GM19043 (cell line): ENCODE measurements around the gene TPGS1.

ENCODE experiments used
- ATAC-seq: cut with Tn5 transposase; IDR thresholded peaks from one replicate; pipeline ENCODE4 v1.9.1; 2021; ENCODE audit warnings: low read depth; ENCODE audit not compliant: unreplicated experiment

Gene TPGS1

GRCh38 chr19:495081-495401 is 12.3 kb upstream of the TPGS1 start:
- no peak for ATAC-seq

DNA sequence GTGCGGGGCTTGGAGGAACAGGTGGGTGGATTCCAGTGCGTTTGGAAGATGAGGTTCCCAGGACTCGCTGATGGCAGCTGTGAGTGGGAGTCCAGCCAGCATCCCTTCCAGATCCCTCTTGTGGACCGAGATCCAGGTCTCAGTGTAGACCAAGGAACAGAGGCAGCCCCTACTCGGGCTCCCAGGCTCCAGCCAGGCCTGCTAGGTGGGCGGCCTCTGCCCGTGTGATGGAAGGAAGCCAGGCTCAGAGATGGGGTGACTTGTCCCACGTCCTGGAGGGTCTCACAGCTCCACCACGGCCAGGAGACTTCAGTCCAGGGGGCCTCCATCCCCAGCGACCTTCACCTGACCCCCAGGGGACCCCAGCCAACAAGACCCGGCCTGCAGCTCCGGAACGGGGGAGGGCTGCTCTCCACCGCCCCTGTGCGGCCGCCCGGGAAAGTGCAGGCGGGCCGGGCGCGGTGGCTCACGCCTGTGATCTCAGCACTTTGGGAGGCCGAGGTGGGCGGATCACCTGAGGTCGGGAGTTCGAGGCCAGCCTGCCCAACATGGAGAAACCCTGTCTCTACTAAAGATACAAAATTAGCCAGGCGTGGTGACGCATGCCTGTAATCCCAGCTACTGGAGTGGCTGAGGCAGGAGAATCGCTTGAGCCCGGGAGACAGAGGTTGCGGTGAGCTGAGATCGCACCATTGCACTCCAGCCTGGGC is 11.7 kb upstream of the TPGS1 start:
- ATAC-seq = no peak

DNA sequence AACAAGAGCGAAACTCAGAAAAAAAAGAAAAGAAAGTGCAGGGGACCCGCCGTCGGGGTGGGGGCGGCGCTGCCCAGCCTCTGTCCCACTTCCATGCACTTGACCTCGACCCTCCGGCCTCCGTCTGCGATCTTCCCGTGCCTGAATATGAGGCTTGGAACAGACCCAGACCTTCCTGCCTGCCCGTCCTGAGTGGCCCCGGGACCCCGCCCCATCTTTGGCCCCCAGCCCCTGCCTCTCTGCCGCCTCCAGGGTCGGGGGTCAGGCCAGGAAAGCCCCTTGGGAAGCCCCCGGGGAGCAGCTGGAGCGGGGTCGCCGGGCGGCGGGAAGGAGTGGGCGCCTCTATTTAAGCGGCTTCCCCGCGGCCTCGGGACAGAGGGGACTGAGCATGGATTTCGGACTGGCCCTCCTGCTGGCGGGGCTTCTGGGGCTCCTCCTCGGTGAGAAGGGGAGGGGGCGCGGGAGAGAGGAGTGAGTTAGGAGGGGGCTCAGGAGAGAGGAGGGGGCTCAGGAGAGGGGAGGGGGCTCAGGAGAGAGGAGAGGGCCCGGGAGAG is 11.1 kb upstream of the TPGS1 start, which contains the start of gene MADCAM1:
MADCAM1 (plus strand) TSS at position 375 of the 554 bp plus-strand sequence; CDS start at position 389, 14 bp downstream.
- ATAC-seq = no peak

DNA sequence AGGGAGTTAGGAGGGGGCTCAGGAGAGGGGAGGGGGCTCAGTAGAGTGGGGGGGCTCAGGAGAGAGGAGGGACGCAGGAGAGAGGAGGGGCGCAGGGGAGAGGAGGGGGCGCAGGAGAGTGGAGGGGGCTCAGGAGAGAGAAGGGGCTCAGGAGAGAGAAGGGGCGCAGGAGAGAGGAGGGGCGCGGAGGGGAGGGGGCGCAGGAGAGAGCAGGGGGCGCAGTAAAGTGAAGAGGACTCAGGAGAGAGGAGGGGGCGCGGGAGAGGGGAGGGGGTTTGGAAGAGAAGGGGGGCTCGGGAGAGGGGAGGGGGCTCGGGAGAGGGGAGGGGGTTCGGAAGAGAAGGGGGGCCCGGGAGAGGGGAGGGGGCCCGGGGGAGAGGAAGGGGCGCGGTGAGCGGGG is 10.3 kb upstream of the TPGS1 start:
- no peak for ATAC-seq

GRCh38 chr19:497491-497868 is 9.8 kb upstream of the TPGS1 start:
- ATAC-seq = no peak

GRCh38 chr19:497869-498510 is 9.3 kb upstream of the TPGS1 start:
- no peak for ATAC-seq

DNA sequence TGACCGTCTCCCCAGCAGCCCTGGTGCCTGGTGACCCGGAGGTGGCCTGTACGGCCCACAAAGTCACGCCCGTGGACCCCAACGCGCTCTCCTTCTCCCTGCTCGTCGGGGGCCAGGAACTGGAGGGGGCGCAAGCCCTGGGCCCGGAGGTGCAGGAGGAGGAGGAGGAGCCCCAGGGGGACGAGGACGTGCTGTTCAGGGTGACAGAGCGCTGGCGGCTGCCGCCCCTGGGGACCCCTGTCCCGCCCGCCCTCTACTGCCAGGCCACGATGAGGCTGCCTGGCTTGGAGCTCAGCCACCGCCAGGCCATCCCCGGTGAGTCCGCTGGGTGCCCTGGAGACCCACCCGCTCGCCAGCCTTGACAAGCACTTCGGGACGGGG is 8.8 kb upstream of the TPGS1 start:
- no peak for ATAC-seq

- no peak for ATAC-seq
Observed at GRCh38 chr19:498977-499623, 8.2 kb upstream of the TPGS1 start.

DNA sequence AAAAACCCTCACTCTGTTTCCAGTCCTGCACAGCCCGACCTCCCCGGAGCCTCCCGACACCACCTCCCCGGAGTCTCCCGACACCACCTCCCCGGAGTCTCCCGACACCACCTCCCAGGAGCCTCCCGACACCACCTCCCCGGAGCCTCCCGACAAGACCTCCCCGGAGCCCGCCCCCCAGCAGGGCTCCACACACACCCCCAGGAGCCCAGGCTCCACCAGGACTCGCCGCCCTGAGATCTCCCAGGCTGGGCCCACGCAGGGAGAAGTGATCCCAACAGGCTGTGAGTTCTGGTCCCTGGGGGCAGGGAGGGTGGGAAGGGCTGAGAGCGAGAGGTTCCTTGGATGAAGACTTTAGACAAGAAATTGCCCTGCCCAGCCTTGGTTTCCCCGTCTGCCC is 5.7 kb upstream of the TPGS1 start:
- ATAC-seq = no peak

GRCh38 chr19:504616-505015 is 2.7 kb upstream of the TPGS1 start:
- ATAC-seq = no peak

DNA sequence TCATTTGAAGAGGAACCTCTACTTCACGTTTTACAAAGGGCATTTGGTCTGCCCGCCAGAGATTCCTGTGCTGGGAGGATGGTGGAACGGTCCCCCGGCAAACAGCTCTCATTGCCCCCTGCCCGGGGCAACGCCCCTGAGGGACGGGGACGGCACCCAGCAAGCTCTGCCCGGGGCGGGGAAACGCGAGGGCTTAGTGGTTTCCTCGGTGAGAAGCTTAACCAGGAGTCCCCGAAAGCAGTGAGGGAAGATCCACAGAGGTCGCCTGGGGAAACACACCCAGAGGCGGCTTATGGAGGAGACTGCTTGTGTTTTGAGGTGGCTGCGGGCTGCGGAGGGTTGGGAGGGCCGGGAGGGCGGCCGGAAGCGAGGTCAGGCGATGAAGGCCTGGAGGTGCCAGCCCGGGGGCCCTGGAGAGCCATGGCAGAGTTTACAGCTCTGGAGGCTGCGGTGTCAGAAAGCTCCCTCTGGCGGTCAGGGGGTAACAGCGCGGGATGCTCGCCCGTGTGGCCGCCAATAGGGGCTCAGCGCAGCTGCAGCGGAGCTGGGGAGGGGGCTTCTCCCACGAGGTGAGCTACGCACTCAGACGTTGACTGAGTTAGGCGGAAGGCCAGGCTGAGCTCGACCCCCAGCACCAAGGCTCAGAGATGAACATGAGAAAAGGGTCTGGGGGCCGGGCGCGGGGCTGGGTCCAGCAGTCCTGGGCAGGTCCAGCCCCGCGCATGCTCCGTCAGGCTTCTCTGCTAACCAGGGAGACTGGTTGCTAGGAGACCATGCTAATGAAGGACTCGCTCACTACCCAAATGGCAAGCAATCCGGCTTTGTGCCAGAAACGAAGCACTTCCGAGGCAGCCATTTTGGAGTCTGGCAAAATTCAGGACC is 652 bp upstream of the TPGS1 start:
- peak; percentile 58 for ATAC-seq

DNA sequence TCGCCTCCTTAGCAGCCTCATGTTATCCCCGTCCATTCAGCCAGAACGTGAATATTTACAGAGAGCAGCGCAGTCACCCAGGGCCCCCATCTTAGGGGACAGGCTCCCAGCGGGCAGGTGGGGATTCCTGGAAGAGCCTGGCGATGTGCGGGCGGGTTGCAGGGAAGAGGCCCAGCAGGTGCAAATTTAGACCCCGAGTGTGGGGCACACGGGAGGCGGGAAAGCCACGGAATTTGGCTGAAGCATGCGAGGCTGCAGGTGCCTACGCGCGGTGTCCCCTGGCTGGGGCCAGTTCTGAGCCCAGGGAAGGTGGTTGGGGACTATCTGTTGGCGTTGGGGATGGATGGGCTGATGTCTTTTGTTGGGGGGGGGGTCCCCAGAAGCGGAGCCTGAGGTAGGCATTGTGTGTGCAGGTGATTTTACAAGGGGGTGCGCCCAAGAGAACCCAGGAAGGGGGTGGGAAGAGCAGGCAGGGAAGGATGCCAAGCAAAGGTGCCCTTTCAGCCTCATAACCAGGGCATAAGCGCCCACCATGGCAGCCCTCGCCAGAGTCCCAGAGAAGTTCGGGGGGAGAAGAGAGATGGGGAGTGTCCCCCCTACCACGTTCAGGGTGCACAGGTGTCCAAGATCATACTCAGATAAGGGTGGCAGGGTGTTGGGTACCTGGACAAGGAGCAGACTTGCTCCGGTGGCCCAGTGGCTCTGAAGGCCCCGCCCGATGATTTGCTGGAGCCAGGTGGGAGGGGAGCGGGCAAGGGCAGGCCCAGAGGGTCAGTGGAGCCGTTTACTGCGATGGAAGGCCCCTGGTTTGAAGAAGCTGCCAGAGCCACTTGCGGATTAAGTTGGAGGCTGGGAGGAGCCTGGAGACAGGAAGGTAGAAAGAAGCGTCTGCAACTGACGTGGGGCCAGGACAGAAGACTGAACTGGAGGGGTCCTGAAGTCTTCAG is 1.2 kb downstream of the TPGS1 start:
- no peak for ATAC-seq

- no peak for ATAC-seq
Observed at GRCh38 chr19:510606-511100, 3.4 kb downstream of the TPGS1 start.

DNA sequence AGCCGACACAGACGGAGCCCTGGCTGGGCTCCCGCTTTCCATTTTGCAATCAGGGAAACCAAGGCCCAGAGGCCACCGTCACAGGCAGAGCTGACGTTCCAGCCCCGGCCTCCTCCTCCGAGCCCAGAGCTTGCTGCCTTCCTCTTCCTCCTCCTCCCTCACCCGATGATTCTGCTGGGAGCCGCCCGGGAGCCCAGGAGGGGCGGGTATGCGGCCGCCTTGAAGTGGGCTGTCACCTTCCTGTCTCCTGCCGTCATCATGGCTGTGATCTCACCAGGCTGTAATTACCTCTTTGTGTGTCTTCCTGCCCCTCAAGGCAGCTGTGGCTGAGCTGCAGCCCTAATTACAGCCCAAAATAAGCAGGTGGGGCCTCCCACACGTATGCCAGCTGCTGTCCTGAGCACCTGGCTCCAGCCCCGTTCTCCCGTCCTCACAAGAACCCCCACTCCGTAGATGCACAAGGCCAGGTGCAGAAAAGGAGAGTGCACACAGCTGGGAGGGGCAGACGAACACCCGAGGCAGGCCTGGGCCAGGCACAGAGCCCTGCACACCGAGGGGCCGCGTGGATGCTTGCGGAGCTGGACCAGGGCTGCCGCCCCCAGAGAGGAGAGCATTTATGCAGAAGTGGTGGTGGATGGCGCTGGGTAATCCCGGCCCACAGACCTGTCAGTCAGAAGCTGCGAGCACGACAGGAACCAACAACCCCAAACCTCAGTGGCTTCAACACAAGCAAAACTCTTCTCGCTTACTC is 4.0 kb downstream of the TPGS1 start:
- no peak for ATAC-seq

GRCh38 chr19:512547-513365 is 5.5 kb downstream of the TPGS1 start:
- no peak for ATAC-seq

DNA sequence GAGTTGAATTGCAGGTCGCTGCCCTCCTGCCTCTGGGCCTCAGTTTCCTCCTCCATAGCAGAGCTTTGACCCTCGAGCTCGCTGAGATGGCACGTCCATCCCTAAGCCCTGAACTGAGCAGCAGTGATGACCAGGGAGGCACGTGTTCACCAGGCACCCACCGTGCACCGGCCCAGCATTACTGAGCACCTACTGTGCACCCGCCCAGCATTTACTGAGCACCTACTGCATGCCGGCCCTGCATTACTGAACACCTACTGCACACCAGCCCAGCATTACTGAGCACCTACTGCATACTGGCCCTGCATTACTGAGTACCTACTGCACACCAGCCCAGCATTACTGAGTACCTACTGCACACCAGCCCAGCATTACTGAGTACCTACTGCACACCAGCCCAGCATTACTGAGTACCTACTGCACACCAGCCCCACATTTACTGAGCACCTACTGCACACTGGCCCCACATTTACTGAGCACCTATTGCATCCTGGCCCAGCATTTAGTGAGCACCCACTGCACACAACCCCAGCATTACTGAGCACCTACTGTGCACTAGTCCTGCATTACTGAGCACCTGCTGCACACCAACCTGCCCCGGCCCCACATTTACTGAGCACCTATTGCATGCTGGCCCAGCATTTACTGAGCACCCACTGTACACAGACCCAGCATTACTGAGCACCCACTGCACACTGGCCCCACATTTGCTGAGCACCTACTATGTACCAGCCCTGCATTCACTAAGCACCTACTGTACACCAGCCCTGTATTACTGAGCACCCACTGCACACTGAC is 6.3 kb downstream of the TPGS1 start:
- ATAC-seq = no peak

DNA sequence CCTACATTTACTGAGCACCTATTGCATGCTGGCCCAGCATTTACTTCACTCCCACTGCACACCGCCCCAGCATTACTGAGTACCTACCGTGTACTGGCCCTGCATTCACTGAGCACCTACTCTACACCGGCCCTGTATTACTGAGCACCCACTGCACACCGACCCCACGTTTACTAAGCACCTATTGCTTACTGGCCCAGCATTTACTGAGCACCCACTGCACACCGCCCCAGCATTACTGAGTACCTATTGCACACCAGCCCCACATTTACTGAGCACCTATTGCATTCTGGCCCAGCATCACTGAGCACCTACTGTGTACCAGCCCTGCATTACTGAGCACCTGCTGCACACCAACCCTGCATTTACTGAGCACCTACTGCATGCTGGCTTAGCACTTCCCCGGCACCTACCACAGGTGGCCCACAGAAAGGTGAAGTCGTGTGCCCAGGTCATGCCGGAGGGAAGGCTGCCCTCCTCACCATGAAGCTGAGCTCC is 6.9 kb downstream of the TPGS1 start:
- no peak for ATAC-seq
